Measurements from ENCODE around the gene ADAMTS9. TPM values are rescaled to one million over a fixed set of nuclear protein-coding genes. Genes with fewer than 3 reads are reported as not detected.
A peak's percentile ranks its signal among the peaks of the same experiment; 100 is the strongest.

Gene ADAMTS9
- total RNA-seq, 2 donors from 2014 or later, result 104 to 420 TPM

DNA sequence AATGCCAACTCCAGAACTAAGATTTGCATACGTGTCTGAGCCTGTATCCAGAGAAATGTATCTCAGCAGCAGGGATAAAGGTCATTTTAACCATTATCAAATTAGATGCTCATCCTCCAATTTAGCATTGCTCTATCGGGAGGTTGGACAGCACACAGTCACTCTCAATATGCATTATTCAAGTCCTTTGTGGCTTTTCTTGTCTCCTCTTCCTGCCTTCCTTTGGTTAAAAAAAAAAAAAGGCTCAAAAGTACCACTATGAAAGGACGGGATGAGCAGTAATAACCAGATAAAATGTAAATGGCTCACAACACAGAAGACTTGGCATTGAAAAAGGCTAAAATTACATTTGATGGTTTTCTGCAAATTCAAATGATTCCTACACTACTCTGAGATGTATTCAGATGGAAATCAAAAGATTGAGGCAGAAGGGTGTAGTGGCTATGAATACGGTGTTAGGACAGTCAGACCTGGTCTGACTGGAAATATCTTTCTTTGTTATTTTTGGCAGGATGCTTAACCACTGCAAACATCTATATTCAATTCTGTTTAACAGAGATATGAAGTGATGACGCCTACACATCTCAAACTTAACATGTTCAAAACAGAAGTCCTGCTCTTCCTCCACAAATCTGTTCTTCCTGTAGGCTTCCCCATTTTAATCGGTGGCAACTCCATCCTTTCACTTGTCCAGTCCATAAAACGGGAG, 109.6 kb downstream of the ADAMTS9 start:
- Histone ChIP-seq H3K36me3 (peaks cover 4% of the 10 kb centered on the region), H3K27me3 (replicated peaks; ENCODE audit: insufficient read depth) (no peaks in the 10 kb centered on the region), H3K27ac (no peak overlapping the region), H3K9me3 (no peaks in the 10 kb centered on the region), H3K4me3 (no peak overlapping the region), H3K4me1 (ENCODE audit: control insufficient read depth in 1 of 2, low read depth in 2 of 2) (peaks cover 6 to 12% of the 10 kb centered on the region in 2 donors)
- ATAC-seq (ENCODE audit: insufficient number of reproducible peaks, low FRiP score, low read depth) (no peak), DNase-seq (ENCODE audit: low spot score) (no peak)
- TF ChIP-seq, protein P1, sequence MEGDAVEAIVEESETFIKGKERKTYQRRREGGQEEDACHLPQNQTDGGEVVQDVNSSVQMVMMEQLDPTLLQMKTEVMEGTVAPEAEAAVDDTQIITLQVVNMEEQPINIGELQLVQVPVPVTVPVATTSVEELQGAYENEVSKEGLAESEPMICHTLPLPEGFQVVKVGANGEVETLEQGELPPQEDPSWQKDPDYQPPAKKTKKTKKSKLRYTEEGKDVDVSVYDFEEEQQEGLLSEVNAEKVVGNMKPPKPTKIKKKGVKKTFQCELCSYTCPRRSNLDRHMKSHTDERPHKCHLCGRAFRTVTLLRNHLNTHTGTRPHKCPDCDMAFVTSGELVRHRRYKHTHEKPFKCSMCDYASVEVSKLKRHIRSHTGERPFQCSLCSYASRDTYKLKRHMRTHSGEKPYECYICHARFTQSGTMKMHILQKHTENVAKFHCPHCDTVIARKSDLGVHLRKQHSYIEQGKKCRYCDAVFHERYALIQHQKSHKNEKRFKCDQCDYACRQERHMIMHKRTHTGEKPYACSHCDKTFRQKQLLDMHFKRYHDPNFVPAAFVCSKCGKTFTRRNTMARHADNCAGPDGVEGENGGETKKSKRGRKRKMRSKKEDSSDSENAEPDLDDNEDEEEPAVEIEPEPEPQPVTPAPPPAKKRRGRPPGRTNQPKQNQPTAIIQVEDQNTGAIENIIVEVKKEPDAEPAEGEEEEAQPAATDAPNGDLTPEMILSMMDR (IDR thresholded peaks at IDR 0.05), result no peak

DNA sequence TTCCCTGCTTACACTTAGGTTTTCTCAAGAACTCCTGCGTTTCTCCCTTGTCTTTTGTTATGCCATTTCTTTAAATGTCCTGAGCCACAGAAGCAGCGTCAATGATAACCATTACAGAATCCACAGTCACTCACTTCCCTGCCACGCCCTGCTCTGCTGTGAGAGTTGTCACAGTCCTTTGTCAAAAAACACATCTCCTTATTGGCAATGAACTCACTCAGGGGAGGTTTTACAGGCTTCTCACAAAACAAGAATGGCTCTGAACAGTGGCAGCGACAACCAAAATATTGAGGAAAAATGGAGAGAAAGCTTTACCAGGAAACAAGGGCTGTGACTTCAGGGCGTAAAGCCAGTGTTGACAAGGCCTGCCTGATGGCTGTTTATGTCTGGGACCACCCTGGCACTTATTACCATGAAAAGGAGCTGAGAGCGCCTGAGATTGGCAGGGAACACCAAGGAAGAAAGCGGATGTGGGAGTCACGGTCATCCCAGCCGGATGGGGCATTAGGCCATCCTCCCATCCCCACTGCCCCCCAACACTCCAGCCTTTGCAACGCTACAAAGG, 111.5 kb downstream of the ADAMTS9 start:
- H3K4me1 ChIP-seq (ENCODE audit: control insufficient read depth in 1 of 2, low read depth in 2 of 2), result peaks cover 6 to 12% of the 10 kb centered on the region in 2 donors
- H3K36me3 ChIP-seq, result peaks cover 4% of the 10 kb centered on the region
- TF ChIP-seq, protein P1 (IDR thresholded peaks at IDR 0.05), result no peak
- no peaks in the 10 kb centered on the region for H3K9me3 ChIP-seq
- DNase-seq (ENCODE audit: low spot score) (no peak), ATAC-seq (ENCODE audit: insufficient number of reproducible peaks, low FRiP score, low read depth) (no peak)
- H3K27ac ChIP-seq, result no peak overlapping the region
- no peaks in the 10 kb centered on the region for H3K27me3 ChIP-seq (replicated peaks; ENCODE audit: insufficient read depth)
- H3K4me3 ChIP-seq, result no peak overlapping the region

DNA sequence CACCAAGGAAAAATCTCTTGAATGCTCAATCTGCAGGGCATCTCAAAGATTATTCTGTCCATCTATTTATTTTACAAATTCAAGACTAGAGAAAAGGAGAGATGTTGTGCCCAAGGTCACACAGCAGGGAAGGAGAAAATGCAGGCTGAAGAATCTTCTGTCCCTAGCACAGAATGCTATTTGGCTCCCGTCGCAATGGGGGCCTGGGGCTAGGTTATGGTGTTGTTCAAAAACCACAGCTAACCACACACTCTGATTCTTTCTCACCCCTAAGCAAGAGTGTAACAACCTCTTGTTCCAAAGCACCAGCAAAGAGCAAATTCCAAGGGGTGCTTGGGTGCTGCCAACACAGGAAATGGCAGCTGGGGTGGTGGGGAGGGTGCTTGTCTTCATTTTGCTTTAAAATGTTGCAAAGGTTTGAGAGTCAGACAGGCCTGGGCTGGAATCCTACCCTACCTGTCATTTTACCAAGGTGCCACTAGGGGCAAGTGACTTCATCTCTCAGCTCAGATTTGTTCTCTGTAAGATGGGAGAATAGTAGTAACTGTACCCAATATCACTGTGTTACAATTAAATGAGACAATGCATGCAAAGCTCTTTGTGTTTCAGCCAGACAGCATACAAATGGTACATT, 112.5 kb downstream of the ADAMTS9 start:
- H3K9me3 ChIP-seq, result no peaks in the 10 kb centered on the region
- H3K27me3 ChIP-seq (replicated peaks; ENCODE audit: insufficient read depth), result no peaks in the 10 kb centered on the region
- H3K4me3 ChIP-seq, result no peak overlapping the region
- TF ChIP-seq, protein P1 (IDR thresholded peaks at IDR 0.05), result peak; percentile 57
- no peak overlapping the region for H3K27ac ChIP-seq
- no peak for DNase-seq (ENCODE audit: low spot score)
- H3K36me3 ChIP-seq, result peaks cover 4% of the 10 kb centered on the region
- ATAC-seq (ENCODE audit: insufficient number of reproducible peaks, low FRiP score, low read depth), result no peak
- H3K4me1 ChIP-seq (ENCODE audit: control insufficient read depth in 1 of 2, low read depth in 2 of 2), result peaks cover 0 to 5% of the 10 kb centered on the region in 2 donors

DNA sequence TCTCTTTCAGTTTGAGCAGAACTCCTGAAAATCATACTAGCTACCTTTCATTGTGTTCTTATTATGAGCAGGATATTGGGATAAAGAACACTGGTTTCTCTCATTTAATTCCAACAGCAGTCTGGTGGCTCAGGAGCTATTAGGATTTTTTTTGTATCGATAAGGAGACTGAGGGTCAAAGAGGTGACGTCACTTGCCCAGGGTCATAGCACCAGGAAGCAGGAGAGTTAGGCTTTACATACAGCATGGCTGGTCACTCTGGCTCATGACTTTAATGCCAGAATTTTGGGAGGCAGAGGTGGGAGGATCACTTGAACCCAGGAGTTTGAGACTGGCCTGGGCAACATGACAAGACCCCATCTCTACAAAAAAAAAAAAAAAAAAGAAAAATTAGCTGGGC, 113.6 kb downstream of the ADAMTS9 start:
- Histone ChIP-seq H3K36me3 (peaks cover 4% of the 10 kb centered on the region), H3K9me3 (no peaks in the 10 kb centered on the region), H3K27me3 (replicated peaks; ENCODE audit: insufficient read depth) (no peaks in the 10 kb centered on the region), H3K4me3 (no peak overlapping the region), H3K27ac (no peak overlapping the region), H3K4me1 (ENCODE audit: control insufficient read depth in 1 of 2, low read depth in 2 of 2) (no peaks in the 10 kb centered on the region)
- no peak for DNase-seq (ENCODE audit: low spot score)
- no peak for ATAC-seq (ENCODE audit: insufficient number of reproducible peaks, low FRiP score, low read depth)
- TF ChIP-seq, protein P1 (IDR thresholded peaks at IDR 0.05), result no peak

DNA sequence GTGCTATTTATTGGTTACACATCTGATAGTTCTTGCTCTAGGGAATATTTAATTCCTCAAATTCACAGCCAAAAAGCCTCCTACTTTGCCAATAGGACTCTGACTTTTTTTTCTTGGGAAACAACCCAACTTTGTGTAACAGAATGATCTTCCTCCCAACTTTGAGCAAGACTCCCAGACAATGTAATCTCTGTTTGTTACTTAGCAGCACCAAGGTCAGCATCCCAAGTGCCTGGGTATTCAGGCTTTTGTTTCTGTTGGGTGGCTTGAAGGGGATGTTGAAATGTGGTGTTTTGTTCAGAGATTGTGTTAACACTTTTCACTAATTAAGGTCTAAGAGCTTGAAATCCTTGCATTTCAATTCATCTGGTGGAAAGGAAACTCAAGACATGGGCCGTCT, 115.8 kb downstream of the ADAMTS9 start:
- Histone ChIP-seq H3K27me3 (replicated peaks; ENCODE audit: insufficient read depth) (no peaks in the 10 kb centered on the region), H3K9me3 (no peaks in the 10 kb centered on the region), H3K27ac (no peak overlapping the region), H3K4me3 (no peak overlapping the region), H3K36me3 (peaks cover 2% of the 10 kb centered on the region), H3K4me1 (ENCODE audit: control insufficient read depth in 1 of 2, low read depth in 2 of 2) (no peaks in the 10 kb centered on the region)
- no peak for ATAC-seq (ENCODE audit: insufficient number of reproducible peaks, low FRiP score, low read depth)
- TF ChIP-seq, protein P1 (IDR thresholded peaks at IDR 0.05), result no peak
- no peak for DNase-seq (ENCODE audit: low spot score)

Data from thoracic aorta (tissue), 2 donors.